Pancreas (tissue), 10 donors: Measurements from ENCODE around the gene PYM1. TPM values are rescaled to one million over a fixed set of nuclear protein-coding genes. Genes with fewer than 3 reads are reported as not detected.

Experiments used
- ATAC-seq, 4 donors: fragments of 200-7000 bp; cut with Tn5 transposase; one replicate each; pipeline versions ENCODE4 v1.8.0 to v1.9.1; 2020; ENCODE audit warnings: mild to moderate bottlenecking in 4 of 4, moderate library complexity in 4 of 4
- DNase-seq, 6 donors: peaks; one replicate each; pipeline ENCODE4 v3.0.0-alpha.2; 2020
- FAIRE-seq: peaks from 2 replicates; lab custom pipeline; 2012; peaks lifted over from hg19 to GRCh38; lab: Jason Lieb, UNC
- H3K27ac ChIP-seq, 4 donors: fragments of 200-600 bp; sonication (generic); 1 replicate in 3 of 4; 2 replicates in 1 of 4; pipeline versions ENCODE4 v1.5.0 to v1.8.0; 2020
- H3K27me3 ChIP-seq, 4 donors: fragments of 200-600 bp; one replicate each; pipeline ENCODE4 v1.8.0; 2021
- H3K36me3 ChIP-seq, 3 donors: fragments of 200-600 bp; sonication (generic) in 1 of 3; one replicate each; pipeline versions ENCODE4 v1.5.0 to v1.8.0; 2020 to 2021
- H3K4me1 ChIP-seq, 3 donors: fragments of 200-600 bp; one replicate each; pipeline ENCODE4 v1.8.0; 2021
- H3K4me3 ChIP-seq, 4 donors: fragments of 200-600 bp; sonication (generic) in 2 of 4; one replicate each; pipeline versions ENCODE4 v1.5.0 to v1.8.0; 2020 to 2021
- H3K9me3 ChIP-seq, 4 donors: fragments of 200-600 bp; one replicate each; pipeline ENCODE4 v1.8.0; 2021
- WGBS, 2 donors: extraction: QIAGEN DNeasy Blood & Tissue Kit; methylation state at CpG; one replicate each; pipeline ENCODE4 v1.1.7; 2013; 5-methylcytosine and 5-hydroxymethylcytosine counted together
- intact Hi-C, 3 donors: fragments of 100-400 bp; cut with DNase I; formaldehyde crosslinking; loops; one replicate each; pipeline versions ENCODE4 v1.11.1 to v1.14.2; 2022
- polyA plus RNA-seq, 2 donors: library from polyadenylated mRNA; stranded (reverse); fragments of 200-250 nt; gene quantifications; one replicate each; pipeline ENCODE4 v1.2.3, GENCODE V29; 2013
- total RNA-seq, 6 donors: library from RNA; stranded (reverse); fragmentation: NEBNext Ultra II Directional in 4 of 6; extraction: Animal tissue kit (Norgen Biotek cat#: 25700) in 4 of 6; gene quantifications; one replicate each; pipeline versions ENCODE4 v1.2.1 to v1.2.4, GENCODE V29; 2021 to 2023
- TF ChIP-seq, protein P1 (sequence below), 4 donors: fragments of 200-600 bp; sonication (generic) in 3 of 4; IDR thresholded peaks; one replicate each; pipeline versions ENCODE4 v1.5.0 to v1.8.0; 2021; ENCODE audit warnings: antibody characterized with exemption in 4 of 4
- donor health status: healthy with polysubstance abuse.
- donor health status: DM: no; HTN: no; CAD: no; lungs with moderate emphysema.
- donor health status: DM: no; HTN: no; CAD: no.
- donor health status: control.
- donor health status: control.
- donor health status: Bipolar disorder and iron deficiency.
- donor health status: DM: yes; HTN: yes; CAD: no.
- donor health status: DM: no; HTN: no; CAD: no.
- donor health status: DM: no; HTN: no; CAD: no.
- donor health status: DM: yes; HTN: yes; CAD: no.

The PYM1 gene
- total and polyA plus RNA-seq, 8 donors, result 10.8 to 32.9 (median 13.9) TPM

DNA sequence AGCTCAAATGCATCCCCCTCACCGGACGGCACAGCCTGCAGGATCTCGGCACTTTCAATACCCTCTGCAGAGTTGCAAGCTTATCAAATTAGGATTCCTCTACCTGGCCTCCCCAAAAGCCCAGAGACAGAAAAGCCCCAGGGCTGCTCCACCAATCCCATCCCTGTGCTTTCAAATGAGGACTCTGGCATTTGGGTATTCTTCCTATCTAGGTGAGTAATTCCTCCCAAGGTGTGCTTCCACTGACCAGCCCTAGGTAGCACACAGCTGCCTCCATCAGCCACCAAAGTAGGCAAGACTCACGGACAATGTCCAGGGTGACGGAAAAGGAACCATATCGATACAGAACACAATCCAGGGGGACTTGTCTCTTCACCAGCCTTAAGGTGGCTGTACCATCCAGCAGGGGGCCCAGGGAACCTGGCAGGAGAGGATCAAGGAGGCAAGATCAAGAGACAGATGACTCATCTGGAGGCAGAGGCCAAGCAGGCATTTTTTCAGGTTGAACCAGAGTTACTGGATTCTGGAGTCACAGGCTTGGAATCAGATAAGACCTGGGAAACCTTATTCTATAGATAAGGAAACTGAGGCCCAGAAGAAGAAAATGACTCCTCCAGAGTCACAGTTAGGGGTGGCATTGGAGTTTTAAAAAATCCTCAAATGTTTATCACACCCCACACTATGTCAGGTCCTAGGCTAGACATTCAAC, 28.3 kb upstream of the PYM1 start:
- ATAC-seq, result peak in 3 of 4 donors; percentile 29 to 68 (median 36)
- WGBS, 2 donors, result 90 to 91% methylated on average over 6 of the region's 6 CpGs
- FAIRE-seq, result no peak
- TF ChIP-seq, protein P1, sequence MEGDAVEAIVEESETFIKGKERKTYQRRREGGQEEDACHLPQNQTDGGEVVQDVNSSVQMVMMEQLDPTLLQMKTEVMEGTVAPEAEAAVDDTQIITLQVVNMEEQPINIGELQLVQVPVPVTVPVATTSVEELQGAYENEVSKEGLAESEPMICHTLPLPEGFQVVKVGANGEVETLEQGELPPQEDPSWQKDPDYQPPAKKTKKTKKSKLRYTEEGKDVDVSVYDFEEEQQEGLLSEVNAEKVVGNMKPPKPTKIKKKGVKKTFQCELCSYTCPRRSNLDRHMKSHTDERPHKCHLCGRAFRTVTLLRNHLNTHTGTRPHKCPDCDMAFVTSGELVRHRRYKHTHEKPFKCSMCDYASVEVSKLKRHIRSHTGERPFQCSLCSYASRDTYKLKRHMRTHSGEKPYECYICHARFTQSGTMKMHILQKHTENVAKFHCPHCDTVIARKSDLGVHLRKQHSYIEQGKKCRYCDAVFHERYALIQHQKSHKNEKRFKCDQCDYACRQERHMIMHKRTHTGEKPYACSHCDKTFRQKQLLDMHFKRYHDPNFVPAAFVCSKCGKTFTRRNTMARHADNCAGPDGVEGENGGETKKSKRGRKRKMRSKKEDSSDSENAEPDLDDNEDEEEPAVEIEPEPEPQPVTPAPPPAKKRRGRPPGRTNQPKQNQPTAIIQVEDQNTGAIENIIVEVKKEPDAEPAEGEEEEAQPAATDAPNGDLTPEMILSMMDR (IDR thresholded peaks at IDR 0.05), result peak in 1 of 4 donors; percentile 12
- peaks cover 0 to 14% (median 0%) of the 10 kb centered on the region in 3 donors for H3K36me3 ChIP-seq
- H3K27me3 ChIP-seq, result no peaks in the 10 kb centered on the region
- DNase-seq, result no peak
- no peak overlapping the region for H3K27ac ChIP-seq
- H3K4me3 ChIP-seq, result no peak overlapping the region
- peaks cover 0 to 5% (median 0%) of the 10 kb centered on the region in 3 donors for H3K4me1 ChIP-seq
- intact Hi-C loops, result no loop called here
- H3K9me3 ChIP-seq, result no peaks in the 10 kb centered on the region

DNA sequence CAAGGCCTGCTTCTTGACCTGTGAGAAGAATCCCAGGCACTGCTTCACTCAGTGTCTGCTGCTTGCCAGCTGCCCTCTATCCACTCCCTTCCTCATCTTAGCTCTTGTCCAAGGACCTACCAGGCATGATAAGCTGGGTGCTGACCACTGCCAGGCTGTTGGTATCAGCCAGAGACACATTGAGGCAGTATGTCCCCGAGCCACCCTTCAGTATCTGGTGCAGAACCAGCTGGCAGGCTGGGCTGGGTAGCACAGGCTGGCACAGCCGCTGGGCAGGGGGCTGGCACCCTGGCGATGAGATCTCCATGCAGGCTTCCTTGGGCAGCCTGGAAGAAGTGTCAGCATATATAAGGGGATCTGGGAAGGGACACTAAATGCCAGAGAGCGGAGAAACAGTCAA, 27.6 kb upstream of the PYM1 start:
- FAIRE-seq (no peak), DNase-seq (no peak), ATAC-seq (no peak)
- 83 to 84% methylated on average over 4 of the region's 4 CpGs for WGBS, 2 donors
- intact Hi-C loops, result no loop called here
- H3K4me1 ChIP-seq, result peaks cover 0 to 5% (median 0%) of the 10 kb centered on the region in 3 donors
- H3K9me3 ChIP-seq, result no peaks in the 10 kb centered on the region
- H3K4me3 ChIP-seq, result no peak overlapping the region
- TF ChIP-seq, protein P1 (IDR thresholded peaks at IDR 0.05), result no peak
- H3K36me3 ChIP-seq, result peaks cover 0 to 14% (median 0%) of the 10 kb centered on the region in 3 donors
- no peak overlapping the region for H3K27ac ChIP-seq
- H3K27me3 ChIP-seq, result no peaks in the 10 kb centered on the region

DNA sequence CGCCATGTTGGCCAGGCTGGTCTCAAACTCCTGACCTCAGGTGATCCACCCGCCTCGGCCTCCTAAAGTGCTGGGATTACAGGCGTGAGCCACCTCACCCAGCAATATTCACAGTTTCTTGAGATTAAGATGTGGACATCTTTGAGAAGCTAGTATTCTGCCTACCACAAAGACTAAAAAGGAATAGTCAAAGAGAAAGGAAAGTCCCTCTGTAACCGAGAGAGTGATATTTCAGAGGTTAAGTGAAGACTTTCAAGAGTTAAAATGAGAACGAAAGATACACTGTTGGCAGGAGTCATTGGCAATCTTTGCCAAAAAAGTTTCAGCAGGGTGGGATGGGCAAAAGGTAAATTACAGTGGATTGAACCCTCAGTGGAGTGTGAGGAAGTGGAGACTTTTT, 18.9 kb upstream of the PYM1 start:
- Histone ChIP-seq H3K4me3 (no peak overlapping the region), H3K27ac (no peak overlapping the region), H3K4me1 (no peaks in the 10 kb centered on the region), H3K36me3 (peaks cover 0 to 1% (median 0%) of the 10 kb centered on the region in 3 donors), H3K9me3 (no peaks in the 10 kb centered on the region), H3K27me3 (no peaks in the 10 kb centered on the region)
- intact Hi-C loops, result no loop called here
- TF ChIP-seq, protein P1 (IDR thresholded peaks at IDR 0.05), result no peak
- DNase-seq (no peak), FAIRE-seq (no peak), ATAC-seq (no peak)
- WGBS, 2 donors, result 75 to 82% methylated on average over 6 of the region's 6 CpGs

DNA sequence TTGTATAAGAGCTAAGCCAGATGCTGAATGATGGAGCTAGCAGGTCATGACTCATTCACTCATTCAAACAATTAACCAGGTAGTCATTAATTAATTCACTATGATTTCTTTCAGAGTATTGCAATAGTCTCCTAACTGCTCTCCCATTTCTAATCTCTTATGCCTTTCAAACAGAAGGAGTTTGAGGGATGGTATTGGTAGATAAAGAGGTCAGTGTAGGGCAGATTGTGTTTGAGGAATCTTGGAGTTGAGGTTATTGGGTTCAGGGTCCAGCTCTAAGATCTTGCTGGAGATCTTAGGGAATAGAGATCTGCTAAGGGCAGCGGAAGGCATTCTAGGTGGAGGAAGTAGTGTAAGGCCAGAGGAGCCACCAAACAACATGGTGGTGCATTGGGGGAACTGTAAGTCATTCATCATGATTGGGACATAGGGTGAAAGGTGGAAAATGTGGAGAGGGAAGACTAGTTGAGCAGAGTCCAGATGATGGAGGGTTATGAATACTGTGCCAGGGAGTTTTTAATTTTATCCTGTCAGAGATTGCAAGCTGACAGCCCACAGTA, 15.0 kb upstream of the PYM1 start:
- no peak overlapping the region for H3K27ac ChIP-seq
- no peaks in the 10 kb centered on the region for H3K36me3 ChIP-seq
- intact Hi-C loops, result loop anchor here in 1 of 3 donors (5.0 kb wide), 1 partner anchor 205 kb away; no protein-coding TSS in a partner anchor
- FAIRE-seq, result no peak
- ATAC-seq, result no peak
- H3K9me3 ChIP-seq, result no peaks in the 10 kb centered on the region
- DNase-seq, result no peak
- H3K4me1 ChIP-seq, result peaks cover 0 to 6% (median 5%) of the 10 kb centered on the region in 3 donors
- TF ChIP-seq, protein P1 (IDR thresholded peaks at IDR 0.05), result no peak
- no peaks in the 10 kb centered on the region for H3K27me3 ChIP-seq
- H3K4me3 ChIP-seq, result no peak overlapping the region
- 96% methylated on average over 1 of the region's 1 CpG for WGBS, 2 donors

DNA sequence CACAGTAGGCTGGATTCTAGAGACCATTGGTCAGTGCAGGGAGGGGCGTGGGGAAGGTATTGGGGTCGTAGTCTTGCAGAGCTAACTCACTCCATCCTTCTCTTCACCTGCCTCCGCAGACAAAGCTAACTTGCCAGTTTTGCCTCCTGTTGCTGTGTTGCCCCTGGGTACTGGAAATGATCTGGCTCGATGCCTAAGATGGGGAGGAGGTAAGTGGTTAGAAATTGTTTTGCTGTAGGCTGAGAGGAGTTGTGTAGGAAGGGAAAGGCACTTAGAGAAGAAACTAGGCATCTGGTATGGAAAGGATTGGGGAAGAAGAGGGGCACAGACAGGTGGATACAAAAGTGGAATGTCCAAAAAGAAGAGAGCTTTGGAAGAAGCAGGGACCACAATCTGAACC, 14.4 kb upstream of the PYM1 start:
- DNase-seq (no peak), ATAC-seq (no peak), FAIRE-seq (no peak)
- TF ChIP-seq, protein P1 (IDR thresholded peaks at IDR 0.05), result no peak
- no peaks in the 10 kb centered on the region for H3K9me3 ChIP-seq
- WGBS, 2 donors, result 80 to 81% methylated on average over 4 of the region's 4 CpGs
- H3K4me1 ChIP-seq, result peaks cover 0 to 6% (median 5%) of the 10 kb centered on the region in 3 donors
- intact Hi-C loops, result loop anchor here in 1 of 3 donors (5.0 kb wide), 1 partner anchor 205 kb away; no protein-coding TSS in a partner anchor
- no peaks in the 10 kb centered on the region for H3K27me3 ChIP-seq
- no peaks in the 10 kb centered on the region for H3K36me3 ChIP-seq
- H3K4me3 ChIP-seq, result no peak overlapping the region
- no peak overlapping the region for H3K27ac ChIP-seq
